ENCODE measurements around the gene MAN1C1.

- TF ChIP-seq YY1 (IDR thresholded peaks at IDR 0.05; ENCODE audit: insufficient read depth, insufficient read length) (no peak), ZNF274 (IDR thresholded peaks at IDR 0.05; ENCODE audit: low read depth, low read length) (no peak), SUZ12 (IDR thresholded peaks at IDR 0.05; ENCODE audit: extremely low read depth, insufficient read depth, insufficient read length) (no peak)
Observed at GRCh38 chr1:25743164-25744139, 126.9 kb downstream of the MAN1C1 start.

Data from NT2/D1 (cell line).